Fibroblast of skin of left quadriceps (primary cell): ENCODE results near the gene KLHL10.

ENCODE experiments used
- DNase-seq, 2 experiments: peaks; one replicate each; pipeline ENCODE4 v3.0.0-alpha.2; 2013; ENCODE audit warnings: low read depth in 2 of 2

The KLHL10 gene

GRCh38 chr17:41837761-41838538, at the start of gene KLHL10:
Gene KLHL10, plus strand, starts transcription at chr17:41837825. Its CDS starts 108 bp downstream, at chr17:41837933.
- no peak for DNase-seq

GRCh38 chr17:41792845-41793783, 44.5 kb upstream of the KLHL10 start:
- DNase-seq, result no peak

DNA sequence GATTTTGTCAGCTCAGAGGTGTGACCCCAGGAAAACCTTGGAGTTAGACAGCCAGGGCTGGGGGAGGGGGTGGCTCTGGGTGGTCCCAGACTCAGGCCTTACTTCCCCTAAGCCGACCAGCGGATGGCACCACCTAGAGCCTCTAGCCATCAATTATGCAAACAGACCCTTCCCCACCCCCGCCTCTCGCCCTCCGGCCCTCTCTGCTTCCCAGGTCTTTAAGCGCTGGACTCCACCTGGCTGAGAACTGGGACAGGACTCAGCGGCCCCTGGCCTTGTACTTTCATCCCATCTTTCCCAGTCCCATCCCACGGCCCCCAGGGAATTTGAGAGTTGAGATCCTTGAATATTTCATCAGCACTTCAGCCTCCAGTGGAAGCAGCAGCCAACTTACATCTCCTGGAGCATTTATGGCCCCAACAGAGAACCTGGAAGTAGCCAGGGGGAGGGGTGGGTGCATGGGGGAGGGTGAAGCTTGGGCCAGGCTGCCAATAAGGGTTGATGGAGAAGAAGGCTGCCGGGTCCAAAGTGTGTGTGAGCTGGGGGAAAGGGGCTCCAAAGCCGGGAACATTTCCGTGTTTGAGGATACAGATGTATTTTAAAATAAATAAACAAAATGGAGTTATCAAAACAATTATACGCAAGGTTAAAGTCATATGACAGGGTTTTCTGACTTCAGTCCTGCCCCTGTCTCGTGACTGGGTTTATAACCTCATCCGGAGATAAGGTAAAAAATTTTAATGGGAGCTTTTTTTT, 43.7 kb upstream of the KLHL10 start:
- no peak for DNase-seq

DNA sequence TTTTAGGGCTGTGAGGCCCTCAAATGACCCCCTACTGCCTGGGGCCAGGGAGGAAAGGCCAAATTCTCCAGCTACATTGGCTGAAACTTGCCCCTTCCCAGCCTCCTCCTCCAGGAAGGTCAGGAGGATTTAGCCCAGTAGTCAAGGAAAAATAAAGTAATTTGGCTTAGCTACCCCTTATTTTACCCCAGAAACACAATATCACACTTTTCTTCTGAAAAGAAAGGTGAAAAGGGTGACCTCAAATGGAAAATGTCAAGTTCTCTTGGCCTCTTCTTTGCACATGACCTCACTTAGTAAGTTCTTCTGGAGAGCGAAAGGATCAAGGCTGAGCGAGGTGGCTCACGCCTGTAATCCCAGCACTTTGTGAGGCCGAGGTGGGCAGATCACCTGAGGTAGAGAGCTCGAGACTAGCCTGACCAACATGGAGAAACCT, 43.1 kb upstream of the KLHL10 start:
- no peak for DNase-seq

DNA sequence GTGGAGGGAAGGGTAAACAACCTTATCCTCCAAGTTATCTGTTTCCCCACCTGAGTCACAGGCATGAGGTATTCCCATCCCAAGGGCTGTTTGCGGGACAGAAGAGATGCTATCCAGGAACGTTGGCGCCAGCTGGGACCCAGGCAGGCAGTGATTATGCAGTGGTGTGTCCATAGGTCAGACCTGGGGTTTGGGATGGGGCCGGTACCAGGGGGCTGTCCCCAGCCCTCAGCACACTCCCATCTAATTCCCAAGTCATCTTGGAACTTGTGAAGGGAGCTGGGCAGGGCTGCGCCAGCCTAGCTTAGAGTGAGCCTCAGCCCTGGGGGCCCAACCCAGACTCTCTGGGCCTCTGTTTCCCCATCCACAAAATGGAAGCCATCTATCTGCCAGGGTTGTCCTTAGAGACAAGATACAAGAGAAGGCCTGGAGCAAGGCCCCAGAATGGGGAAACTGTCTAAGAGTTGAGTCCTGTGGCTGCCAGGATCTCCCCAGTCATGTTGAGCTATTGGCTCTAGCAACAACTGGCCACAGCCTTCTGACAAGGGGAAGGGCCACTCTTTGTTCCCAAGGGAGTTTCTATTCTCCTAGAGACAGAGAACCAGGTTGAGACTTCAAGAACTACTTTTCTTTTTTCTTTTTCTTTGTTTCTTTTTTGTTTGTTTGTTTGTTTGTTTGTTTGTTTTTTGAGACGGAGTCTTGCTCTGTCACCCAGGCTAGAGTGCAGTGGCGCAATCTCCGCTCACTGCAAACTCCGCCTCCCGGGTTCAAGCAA, 41.3 kb upstream of the KLHL10 start:
- no peak for DNase-seq

- no peak for DNase-seq
These were observed 40.2 kb upstream of the KLHL10 start for GRCh38 chr17:41797377-41797776.

- no peak for DNase-seq
These were observed 38.3 kb upstream of the KLHL10 start for GRCh38 chr17:41799366-41799765.

DNA sequence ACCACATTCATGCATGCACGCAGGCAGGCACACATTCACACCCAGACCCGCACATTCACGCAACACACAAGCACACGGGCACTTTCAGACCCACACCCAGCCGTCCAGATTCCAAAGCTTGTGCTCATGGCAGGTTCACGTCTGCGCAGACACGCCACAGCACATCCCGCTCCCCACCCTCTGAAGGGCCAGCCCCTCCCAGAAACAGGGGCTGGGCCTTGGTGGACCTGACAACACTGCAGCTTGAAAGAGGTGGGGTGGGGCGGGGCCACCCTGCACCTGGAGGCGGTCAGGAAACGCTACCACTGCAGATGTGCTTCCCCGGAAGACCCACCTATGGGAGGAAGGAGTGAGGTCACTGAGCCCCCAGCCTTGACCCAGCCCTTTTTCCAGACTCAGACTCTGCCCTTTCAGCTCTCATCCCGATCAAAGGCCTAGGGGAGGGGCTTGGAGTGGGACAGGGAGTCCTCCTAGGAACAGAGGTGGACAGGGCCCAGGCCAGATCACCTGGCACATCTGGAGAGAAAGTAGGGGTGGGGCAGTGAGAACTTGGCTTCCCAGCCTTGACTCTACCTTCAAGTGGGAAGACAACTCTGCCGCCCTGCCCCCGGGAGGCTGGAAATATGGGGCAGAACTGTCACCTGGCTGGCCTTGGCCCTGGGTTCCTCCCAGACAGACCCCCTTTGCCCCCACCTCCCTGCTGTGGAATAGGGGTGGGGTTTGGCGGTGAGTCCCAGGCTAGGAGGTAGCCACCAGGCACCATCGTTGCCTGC, 36.8 kb upstream of the KLHL10 start:
- DNase-seq, result no peak

- no peak for DNase-seq
These were observed 36.0 kb upstream of the KLHL10 start for GRCh38 chr17:41801374-41802271.

DNA sequence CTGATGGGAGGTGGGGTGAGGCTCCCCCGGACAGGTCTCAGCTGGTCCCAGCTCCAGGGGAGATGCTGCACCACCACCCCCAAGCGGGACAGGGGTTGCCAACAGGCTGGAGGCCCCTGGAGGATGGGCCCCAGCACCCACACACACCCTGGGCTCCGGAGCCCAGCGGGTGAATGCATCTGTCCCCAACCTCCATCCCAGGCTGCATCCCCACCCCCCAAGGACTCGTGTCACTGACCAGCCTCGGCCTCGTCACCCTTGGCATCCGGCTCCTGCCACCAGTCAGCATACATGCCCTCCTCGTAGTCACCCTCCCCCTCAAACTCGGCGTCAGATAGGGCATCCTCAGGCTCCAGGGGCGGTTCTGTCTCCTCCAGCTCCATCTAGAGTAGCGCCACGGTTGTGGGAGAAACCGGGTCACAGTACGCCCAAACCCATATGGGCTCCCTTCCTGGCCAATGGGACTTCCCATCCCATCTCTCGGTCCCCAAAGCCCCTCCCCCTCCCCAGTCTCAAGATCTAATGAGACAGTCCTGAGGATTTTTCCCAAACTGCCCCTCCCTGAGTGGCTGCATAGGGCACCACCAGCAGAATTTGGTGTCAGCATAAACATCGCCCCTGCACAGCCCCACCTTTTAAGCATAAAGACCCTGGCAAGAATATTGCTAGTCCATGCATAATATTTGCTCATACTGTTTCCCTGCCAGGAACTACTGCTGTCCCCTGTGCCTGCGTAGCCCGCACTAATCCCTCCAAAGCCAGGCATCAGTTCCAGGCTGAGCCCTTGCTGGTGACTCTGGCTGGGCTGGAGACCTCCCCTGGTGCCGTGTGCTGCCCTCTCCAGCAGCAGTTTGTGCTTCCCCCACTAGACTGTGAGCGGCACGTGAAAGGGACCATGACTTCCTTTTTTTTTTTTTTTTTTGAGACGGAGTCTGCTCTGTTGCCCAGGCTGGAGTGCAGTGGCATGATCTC, 34.3 kb upstream of the KLHL10 start:
- DNase-seq, result no peak

GRCh38 chr17:41806685-41807445, 30.8 kb upstream of the KLHL10 start:
- DNase-seq, result no peak

DNA sequence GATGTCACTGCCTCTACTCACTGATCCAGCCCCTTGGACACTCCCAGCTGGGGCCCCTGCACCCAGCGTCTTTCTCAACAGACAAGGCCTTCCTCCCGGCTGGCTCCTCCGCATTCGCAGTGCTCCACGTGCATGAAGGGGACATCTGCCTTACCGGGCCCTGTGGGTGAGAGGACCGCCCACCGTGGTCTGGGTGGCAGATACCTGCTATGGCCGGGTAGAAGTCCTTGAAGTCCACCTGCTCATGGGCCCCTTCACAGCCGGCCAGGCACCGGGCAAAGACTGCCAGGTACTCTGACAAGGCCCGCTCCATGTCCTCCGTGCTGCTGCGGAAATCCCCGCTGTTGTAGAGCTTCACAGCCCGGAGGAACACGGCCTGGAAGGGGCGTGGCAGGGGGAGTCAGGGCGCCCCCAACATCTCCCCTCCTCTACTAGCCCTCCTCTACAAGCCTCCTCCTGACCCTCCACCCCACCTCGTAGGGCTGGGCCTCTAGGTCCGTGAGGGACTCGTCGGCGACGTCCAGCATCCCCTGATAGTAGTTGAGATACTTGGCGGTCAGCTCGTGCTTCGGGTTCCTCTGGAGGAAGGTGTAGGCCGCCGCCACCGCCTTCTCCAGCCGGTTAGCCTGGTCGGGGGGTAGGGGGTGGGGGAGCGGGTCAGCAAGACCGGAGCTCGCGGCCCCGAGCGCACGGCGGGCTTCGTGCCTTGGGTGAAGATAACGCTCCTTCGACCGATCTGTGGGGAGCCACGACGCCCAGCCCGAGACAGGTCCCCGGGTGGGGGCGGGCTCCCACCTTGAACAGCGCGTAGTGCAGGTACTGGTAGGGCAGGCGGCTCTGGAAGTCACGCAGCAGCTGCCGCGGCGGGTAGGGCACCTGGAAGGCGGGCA, 26.7 kb upstream of the KLHL10 start:
- no peak for DNase-seq

GRCh38 chr17:41811549-41812380, 25.9 kb upstream of the KLHL10 start, which contains the start of gene P3H4:
Gene P3H4, minus strand, starts transcription at chr17:41811949. Its CDS starts 34 bp downstream, at chr17:41811915.
- DNase-seq, result peak in 1 of 2 experiments; percentile 41

DNA sequence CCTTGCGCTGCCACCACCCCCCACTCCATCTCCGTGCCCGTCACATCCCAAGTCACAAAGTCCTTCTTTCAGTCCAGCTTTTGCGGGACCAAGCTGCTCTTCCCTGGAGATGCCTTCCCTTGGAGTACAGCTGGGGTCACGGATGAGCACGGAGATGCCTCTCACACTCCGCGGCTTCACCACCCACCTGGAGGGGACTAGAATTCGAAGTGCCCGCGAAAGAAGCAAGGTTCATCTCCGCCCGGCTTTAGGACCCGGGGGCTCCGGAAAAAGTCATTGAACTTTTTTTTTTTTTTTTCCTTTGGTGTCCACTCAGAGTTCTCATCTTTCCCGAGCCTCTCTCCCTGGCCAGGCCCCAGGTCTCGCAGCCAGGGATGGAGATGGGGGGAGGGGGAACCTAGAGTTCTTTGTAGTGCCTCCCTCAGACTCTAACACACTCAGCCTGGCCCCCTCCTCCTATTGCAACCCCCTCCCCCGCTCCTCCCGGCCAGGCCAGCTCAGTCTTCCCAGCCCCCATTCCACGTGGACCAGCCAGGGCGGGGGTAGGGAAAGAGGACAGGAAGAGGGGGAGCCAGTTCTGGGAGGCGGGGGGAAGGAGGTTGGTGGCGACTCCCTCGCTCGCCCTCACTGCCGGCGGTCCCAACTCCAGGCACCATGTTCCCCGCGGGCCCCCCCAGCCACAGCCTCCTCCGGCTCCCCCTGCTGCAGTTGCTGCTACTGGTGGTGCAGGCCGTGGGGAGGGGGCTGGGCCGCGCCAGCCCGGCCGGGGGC, 25.1 kb upstream of the KLHL10 start, which contains the start of gene FKBP10:
Gene FKBP10, plus strand, starts transcription at position 624 of the 771 bp plus-strand sequence. Its CDS starts 31 bp downstream, at position 655.
- DNase-seq, result peak; percentile 81 to 87
